Measurements from ENCODE around the gene OR52E2. TPM values are rescaled to one million over a fixed set of nuclear protein-coding genes. Genes with fewer than 3 reads are reported as not detected.

The OR52E2 gene
- total and polyA plus RNA-seq, 2 experiments from 2014 or later: not detected

- no peaks in the 10 kb centered on the region for H3K9me3 ChIP-seq (ENCODE audit: low read depth)
- H2AFZ ChIP-seq: no peak within 1 kb of the TSS
- DNase-seq (ENCODE audit: low spot score): no peak
- H3K4me3 ChIP-seq: no peak within 1 kb of the TSS
- no peaks in the 10 kb centered on the region for H3K79me2 ChIP-seq
- H3K27me3 ChIP-seq: no peaks in the 10 kb centered on the region
- 84% methylated on average over 1 of the region's 1 CpG for WGBS (ENCODE audit: low lambda C conversion rate, missing lambda C conversion rate)
- H4K20me1 ChIP-seq (ENCODE audit: insufficient read depth, poor library complexity, severe bottlenecking): no peaks in the 10 kb centered on the region
- no peaks in the 10 kb centered on the region for H3K9me2 ChIP-seq (replicated peaks; ENCODE audit: insufficient read depth)
- H3K4me2 ChIP-seq: no peak within 1 kb of the TSS
- H3K36me3 ChIP-seq (replicated peaks; ENCODE audit: insufficient read depth, low read depth): no peaks in the 10 kb centered on the region
- TF ChIP-seq EZH2 (IDR thresholded peaks at IDR 0.05; ENCODE audit: borderline replicate concordance) (no peak), EZH2phosphoT487 (IDR thresholded peaks at IDR 0.05; ENCODE audit: low read depth, severe bottlenecking, unreplicated experiment) (no peak), CTCF (IDR thresholded peaks at IDR 0.05; ENCODE audit: poor library complexity) (no peak)
- no peak within 1 kb of the TSS for H3K27ac ChIP-seq
- no peaks in the 10 kb centered on the region for H3K4me1 ChIP-seq (ENCODE audit: insufficient read depth)
Observed at GRCh38 chr11:5046226-5046625, 13.2 kb downstream of the OR52E2 start, which contains the start of gene OR52J3. TSS of gene OR52J3 (plus strand) at chr11:5046526. CDS start at chr11:5046526, 0 bp downstream.

- TF ChIP-seq EZH2 (IDR thresholded peaks at IDR 0.05; ENCODE audit: borderline replicate concordance) (no peak), CTCF (IDR thresholded peaks at IDR 0.05; ENCODE audit: poor library complexity) (no peak), EZH2phosphoT487 (IDR thresholded peaks at IDR 0.05; ENCODE audit: low read depth, severe bottlenecking, unreplicated experiment) (no peak)
- H3K27me3 ChIP-seq: no peaks in the 10 kb centered on the region
Observed at GRCh38 chr11:5043380-5043779, 16.0 kb downstream of the OR52E2 start.

GRCh38 chr11:5042091-5042490 is 17.3 kb downstream of the OR52E2 start:
- TF ChIP-seq CTCF (IDR thresholded peaks at IDR 0.05; ENCODE audit: poor library complexity) (no peak), EZH2 (IDR thresholded peaks at IDR 0.05; ENCODE audit: borderline replicate concordance) (no peak), EZH2phosphoT487 (IDR thresholded peaks at IDR 0.05; ENCODE audit: low read depth, severe bottlenecking, unreplicated experiment) (no peak)
- Histone ChIP-seq H3K27ac (no peak overlapping the region), H3K9me2 (replicated peaks; ENCODE audit: insufficient read depth) (no peaks in the 10 kb centered on the region), H3K4me1 (ENCODE audit: insufficient read depth) (no peaks in the 10 kb centered on the region), H3K9me3 (ENCODE audit: low read depth) (no peaks in the 10 kb centered on the region), H3K36me3 (replicated peaks; ENCODE audit: insufficient read depth, low read depth) (no peaks in the 10 kb centered on the region), H3K4me2 (no peak overlapping the region), H3K79me2 (no peaks in the 10 kb centered on the region), H4K20me1 (ENCODE audit: insufficient read depth, poor library complexity, severe bottlenecking) (no peaks in the 10 kb centered on the region), H3K4me3 (no peak overlapping the region), H3K27me3 (no peaks in the 10 kb centered on the region), H2AFZ (no peak overlapping the region)
- 98% methylated on average over 3 of the region's 3 CpGs for WGBS (ENCODE audit: low lambda C conversion rate, missing lambda C conversion rate)
- DNase-seq (ENCODE audit: low spot score): no peak

More at GRCh38 chr11:5043380-5043779, 16.0 kb downstream of the OR52E2 start:
- 68% methylated on average over 2 of the region's 2 CpGs for WGBS (ENCODE audit: low lambda C conversion rate, missing lambda C conversion rate)
- no peak overlapping the region for H2AFZ ChIP-seq
- no peak overlapping the region for H3K4me2 ChIP-seq
- H3K9me3 ChIP-seq (ENCODE audit: low read depth): no peaks in the 10 kb centered on the region
- no peaks in the 10 kb centered on the region for H3K4me1 ChIP-seq (ENCODE audit: insufficient read depth)
- H3K27ac ChIP-seq: no peak overlapping the region
- no peaks in the 10 kb centered on the region for H4K20me1 ChIP-seq (ENCODE audit: insufficient read depth, poor library complexity, severe bottlenecking)
- no peaks in the 10 kb centered on the region for H3K36me3 ChIP-seq (replicated peaks; ENCODE audit: insufficient read depth, low read depth)
- no peaks in the 10 kb centered on the region for H3K79me2 ChIP-seq
- H3K9me2 ChIP-seq (replicated peaks; ENCODE audit: insufficient read depth): no peaks in the 10 kb centered on the region
- no peak overlapping the region for H3K4me3 ChIP-seq
- no peak for DNase-seq (ENCODE audit: low spot score)

- H3K4me1 ChIP-seq (ENCODE audit: insufficient read depth): no peaks in the 10 kb centered on the region
- H2AFZ ChIP-seq: no peak overlapping the region
- DNase-seq (ENCODE audit: low spot score): no peak
- H3K9me3 ChIP-seq (ENCODE audit: low read depth): no peaks in the 10 kb centered on the region
- no peak overlapping the region for H3K27ac ChIP-seq
- TF ChIP-seq CTCF (IDR thresholded peaks at IDR 0.05; ENCODE audit: poor library complexity) (no peak), EZH2phosphoT487 (IDR thresholded peaks at IDR 0.05; ENCODE audit: low read depth, severe bottlenecking, unreplicated experiment) (no peak), EZH2 (IDR thresholded peaks at IDR 0.05; ENCODE audit: borderline replicate concordance) (no peak)
- H4K20me1 ChIP-seq (ENCODE audit: insufficient read depth, poor library complexity, severe bottlenecking): no peaks in the 10 kb centered on the region
- no peaks in the 10 kb centered on the region for H3K36me3 ChIP-seq (replicated peaks; ENCODE audit: insufficient read depth, low read depth)
- no peaks in the 10 kb centered on the region for H3K27me3 ChIP-seq
- WGBS (ENCODE audit: low lambda C conversion rate, missing lambda C conversion rate): 64% methylated on average over 4 of the region's 4 CpGs
- no peaks in the 10 kb centered on the region for H3K9me2 ChIP-seq (replicated peaks; ENCODE audit: insufficient read depth)
- H3K4me2 ChIP-seq: no peak overlapping the region
- no peak overlapping the region for H3K4me3 ChIP-seq
- no peaks in the 10 kb centered on the region for H3K79me2 ChIP-seq
Observed at GRCh38 chr11:5040876-5041275, 18.6 kb downstream of the OR52E2 start.

Data from hepatocyte (in vitro differentiated cells).